ENCODE measurements around the gene INSM1.
"Not testable (repeated sequence)": the region's sequence is repeated elsewhere in the genome, so short reads cannot be mapped to it uniquely, and the experiment has no call there.

Gene INSM1

GRCh38 chr20:20343932-20344331 is 24.0 kb upstream of the INSM1 start:
- Histone ChIP-seq H3F3A (ENCODE audit: low read depth) (no peaks in the 10 kb centered on the region), H3K4me1 (ENCODE audit: insufficient read depth, low read length, poor library complexity, severe bottlenecking) (no peaks in the 10 kb centered on the region), H3K9ac (ENCODE audit: low read depth, low read length, poor library complexity, severe bottlenecking) (no peak overlapping the region), H2AFZ (ENCODE audit: low read length) (no peak overlapping the region), H3K4me3 (ENCODE audit: low read length, poor library complexity, severe bottlenecking) (no peak overlapping the region), H3K4me2 (ENCODE audit: low read depth, low read length, poor library complexity, severe bottlenecking) (no peak overlapping the region), H3K79me2 (ENCODE audit: insufficient read depth, low read length) (no peaks in the 10 kb centered on the region), H3K36me3 (ENCODE audit: insufficient read depth, low read length) (no peaks in the 10 kb centered on the region), H3K27me3 (ENCODE audit: insufficient read depth, low read length, poor library complexity, severe bottlenecking) (no peaks in the 10 kb centered on the region), H3K9me3 (ENCODE audit: insufficient read depth, low read depth, low read length) (no peaks in the 10 kb centered on the region), H3K9me2 (replicated peaks; ENCODE audit: low read depth, low read length) (no peaks in the 10 kb centered on the region), H4K20me1 (ENCODE audit: insufficient read depth, low read length, poor library complexity, severe bottlenecking) (no peaks in the 10 kb centered on the region)
- TF ChIP-seq CTCF (conservative IDR thresholded peaks at IDR 0.05; ENCODE audit: low read length) (no peak), EZH2phosphoT487 (IDR thresholded peaks at IDR 0.05; ENCODE audit: borderline replicate concordance) (no peak)

- no peaks in the 10 kb centered on the region for H4K20me1 ChIP-seq (ENCODE audit: insufficient read depth, low read length, poor library complexity, severe bottlenecking)
- no peaks in the 10 kb centered on the region for H3K4me1 ChIP-seq (ENCODE audit: insufficient read depth, low read length, poor library complexity, severe bottlenecking)
- no peaks in the 10 kb centered on the region for H3K9me2 ChIP-seq (replicated peaks; ENCODE audit: low read depth, low read length)
- no peaks in the 10 kb centered on the region for H3K79me2 ChIP-seq (ENCODE audit: insufficient read depth, low read length)
- no peaks in the 10 kb centered on the region for H3K36me3 ChIP-seq (ENCODE audit: insufficient read depth, low read length)
- TF ChIP-seq CTCF (conservative IDR thresholded peaks at IDR 0.05; ENCODE audit: low read length) (no peak), EZH2phosphoT487 (IDR thresholded peaks at IDR 0.05; ENCODE audit: borderline replicate concordance) (no peak)
- no peak overlapping the region for H2AFZ ChIP-seq (ENCODE audit: low read length)
- H3K9ac ChIP-seq (ENCODE audit: low read depth, low read length, poor library complexity, severe bottlenecking), result no peak overlapping the region
- H3F3A ChIP-seq (ENCODE audit: low read depth), result no peaks in the 10 kb centered on the region
- H3K4me3 ChIP-seq (ENCODE audit: low read length, poor library complexity, severe bottlenecking), result no peak overlapping the region
- H3K4me2 ChIP-seq (ENCODE audit: low read depth, low read length, poor library complexity, severe bottlenecking), result no peak overlapping the region
- no peaks in the 10 kb centered on the region for H3K27me3 ChIP-seq (ENCODE audit: insufficient read depth, low read length, poor library complexity, severe bottlenecking)
- H3K9me3 ChIP-seq (ENCODE audit: insufficient read depth, low read depth, low read length), result no peaks in the 10 kb centered on the region
Measured at GRCh38 chr20:20344476-20344875, 23.4 kb upstream of the INSM1 start.

GRCh38 chr20:20353576-20353975 is 14.3 kb upstream of the INSM1 start:
- TF ChIP-seq CTCF (conservative IDR thresholded peaks at IDR 0.05; ENCODE audit: low read length) (no peak), EZH2phosphoT487 (IDR thresholded peaks at IDR 0.05; ENCODE audit: borderline replicate concordance) (no peak)
- no peak overlapping the region for H3K4me2 ChIP-seq (ENCODE audit: low read depth, low read length, poor library complexity, severe bottlenecking)

GRCh38 chr20:20355503-20355902 is 12.4 kb upstream of the INSM1 start:
- not testable (repeated sequence) for H3K79me2 ChIP-seq (ENCODE audit: insufficient read depth, low read length); H3K36me3 ChIP-seq (ENCODE audit: insufficient read depth, low read length); H3K4me1 ChIP-seq (ENCODE audit: insufficient read depth, low read length, poor library complexity, severe bottlenecking); H3F3A ChIP-seq (ENCODE audit: low read depth); H3K4me3 ChIP-seq (ENCODE audit: low read length, poor library complexity, severe bottlenecking); H2AFZ ChIP-seq (ENCODE audit: low read length); H3K27me3 ChIP-seq (ENCODE audit: insufficient read depth, low read length, poor library complexity, severe bottlenecking); H3K9me2 ChIP-seq (replicated peaks; ENCODE audit: low read depth, low read length); H3K4me2 ChIP-seq (ENCODE audit: low read depth, low read length, poor library complexity, severe bottlenecking); H3K9me3 ChIP-seq (ENCODE audit: insufficient read depth, low read depth, low read length); H3K9ac ChIP-seq (ENCODE audit: low read depth, low read length, poor library complexity, severe bottlenecking); H4K20me1 ChIP-seq (ENCODE audit: insufficient read depth, low read length, poor library complexity, severe bottlenecking)

More at GRCh38 chr20:20353576-20353975, 14.3 kb upstream of the INSM1 start:
- Histone ChIP-seq H3K79me2 (ENCODE audit: insufficient read depth, low read length) (no peaks in the 10 kb centered on the region), H3K27me3 (ENCODE audit: insufficient read depth, low read length, poor library complexity, severe bottlenecking) (no peaks in the 10 kb centered on the region), H3K36me3 (ENCODE audit: insufficient read depth, low read length) (no peaks in the 10 kb centered on the region), H3K4me3 (ENCODE audit: low read length, poor library complexity, severe bottlenecking) (no peak overlapping the region), H3K9ac (ENCODE audit: low read depth, low read length, poor library complexity, severe bottlenecking) (no peak overlapping the region), H2AFZ (ENCODE audit: low read length) (no peak overlapping the region), H3K9me3 (ENCODE audit: insufficient read depth, low read depth, low read length) (no peaks in the 10 kb centered on the region; the same call in 1 of the 2 replicates), H3K9me2 (replicated peaks; ENCODE audit: low read depth, low read length) (no peaks in the 10 kb centered on the region), H4K20me1 (ENCODE audit: insufficient read depth, low read length, poor library complexity, severe bottlenecking) (no peaks in the 10 kb centered on the region), H3F3A (ENCODE audit: low read depth) (0 out of 2 replicates have a peak, but pooled peaks cover under 1% of the 10 kb centered on the region), H3K4me1 (ENCODE audit: insufficient read depth, low read length, poor library complexity, severe bottlenecking) (no peaks in the 10 kb centered on the region)

All from Loucy (cell line).